Measurements from ENCODE around the gene MAML3. TPM values are rescaled to one million over a fixed set of nuclear protein-coding genes. Genes with fewer than 3 reads are reported as not detected.

Gene MAML3
- total and polyA plus RNA-seq, 2 of the 13 experiments (the other 11 are each of a cell fraction or from before 2014, with no cell fraction given): 0.05 to 0.13 TPM

GRCh38 chr4:139841464-139842195, 312.4 kb downstream of the MAML3 start (continued):
- TF ChIP-seq AHDC1 (CRISPR knock-in tag; IDR thresholded peaks at IDR 0.05; ENCODE audit: borderline replicate concordance) (peak; percentile 99), ZBTB39 (CRISPR knock-in tag; IDR thresholded peaks at IDR 0.05) (peak; percentile 93), ZNF710 (CRISPR knock-in tag; IDR thresholded peaks at IDR 0.05; ENCODE audit: borderline replicate concordance) (peak; percentile 95), HOXA9 (CRISPR knock-in tag; IDR thresholded peaks at IDR 0.05; ENCODE audit: borderline replicate concordance) (peak; percentile 63; the same call in 1 of the 2 replicates), TBX3 (IDR thresholded peaks at IDR 0.05; ENCODE audit: borderline replicate concordance) (peak; percentile 90), ZNF549 (CRISPR knock-in tag; IDR thresholded peaks at IDR 0.05) (no peak), IRX3 (CRISPR knock-in tag; IDR thresholded peaks at IDR 0.05; ENCODE audit: borderline replicate concordance, low read depth) (0 out of 2 replicates have a peak, but pooled peaks have one; percentile 68), SIN3B (IDR thresholded peaks at IDR 0.05; ENCODE audit: low read length) (no peak), DDIT3 (CRISPR knock-in tag; IDR thresholded peaks at IDR 0.05) (no peak), ZNF75D (CRISPR knock-in tag; IDR thresholded peaks at IDR 0.05; ENCODE audit: borderline replicate concordance) (no peak), SNAPC2 (CRISPR knock-in tag; IDR thresholded peaks at IDR 0.05) (peak; percentile 94), RBM22 (optimal IDR thresholded peaks at IDR 0.05; ENCODE audit: low read length) (peak; percentile 47), ZNF816 (CRISPR knock-in tag; IDR thresholded peaks at IDR 0.05; ENCODE audit: borderline replicate concordance) (peak; percentile 68; the same call in 1 of the 2 replicates), YEATS4 (CRISPR knock-in tag; IDR thresholded peaks at IDR 0.05; ENCODE audit: borderline replicate concordance) (peak; percentile 82), ZNF678 (CRISPR knock-in tag; IDR thresholded peaks at IDR 0.05) (no peak), RNF2 (conservative IDR thresholded peaks at IDR 0.05; ENCODE audit: low read depth) (no peak), NBN (conservative IDR thresholded peaks at IDR 0.05) (no peak), HES4 (CRISPR knock-in tag; IDR thresholded peaks at IDR 0.05; ENCODE audit: borderline replicate concordance) (no peak), ZNF598 (CRISPR knock-in tag; IDR thresholded peaks at IDR 0.05; ENCODE audit: borderline replicate concordance) (peak; percentile 43; the same call in 1 of the 2 replicates), DMAP1 (CRISPR knock-in tag; IDR thresholded peaks at IDR 0.05) (0 out of 2 replicates have a peak, but pooled peaks have one; percentile 43)

Data from HepG2 (cell line).